Activated CD4-positive, CD25-positive, alpha-beta regulatory T cell treated with anti-CD3 and anti-CD28 coated beads, Interleukin-2, amount 50 U/mL, for 16 hours (primary cell): ENCODE data around the gene SFT2D3.

Source experiments
- DNase-seq: peaks from one replicate; pipeline ENCODE4 v3.0.0-alpha.2; 2020; ENCODE audit warnings: low read depth, low spot score

The SFT2D3 gene

GRCh38 chr2:127707890-127708648 lies 6.8 kb downstream of the SFT2D3 start:
- no peak for DNase-seq

- no peak for DNase-seq
Observed at GRCh38 chr2:127709336-127709735, 8.0 kb downstream of the SFT2D3 start.

GRCh38 chr2:127712999-127713398 lies 11.7 kb downstream of the SFT2D3 start:
- DNase-seq, result no peak

- no peak for DNase-seq
Observed at GRCh38 chr2:127713562-127713961, 12.3 kb downstream of the SFT2D3 start.

GRCh38 chr2:127715778-127716449 lies 14.6 kb downstream of the SFT2D3 start:
- no peak for DNase-seq

- DNase-seq, result no peak
Observed at GRCh38 chr2:127718271-127718670, 17.0 kb downstream of the SFT2D3 start.

- no peak for DNase-seq
Observed at GRCh38 chr2:127719301-127720218, 18.3 kb downstream of the SFT2D3 start.

- no peak for DNase-seq
Observed at GRCh38 chr2:127721311-127721977, 20.1 kb downstream of the SFT2D3 start.

- DNase-seq, result no peak
Observed at GRCh38 chr2:127721978-127722355, 20.7 kb downstream of the SFT2D3 start.

GRCh38 chr2:127722807-127723206 lies 21.5 kb downstream of the SFT2D3 start:
- DNase-seq, result no peak

GRCh38 chr2:127726158-127726880 lies 25.0 kb downstream of the SFT2D3 start:
- no peak for DNase-seq

- no peak for DNase-seq
Observed at GRCh38 chr2:127733113-127733815, 32.0 kb downstream of the SFT2D3 start.

GRCh38 chr2:127733816-127734537 lies 32.7 kb downstream of the SFT2D3 start:
- DNase-seq, result no peak

- DNase-seq, result no peak
Observed at GRCh38 chr2:127735044-127735443, 33.7 kb downstream of the SFT2D3 start.

GRCh38 chr2:127735537-127736399 lies 34.5 kb downstream of the SFT2D3 start:
- DNase-seq, result no peak

GRCh38 chr2:127737892-127738291 lies 36.6 kb downstream of the SFT2D3 start:
- DNase-seq, result no peak

GRCh38 chr2:127739800-127740199 lies 38.5 kb downstream of the SFT2D3 start:
- DNase-seq, result no peak

- DNase-seq, result no peak
Observed at GRCh38 chr2:127740665-127741288, 39.5 kb downstream of the SFT2D3 start.
